K562 (cell line): ENCODE measurements around the gene IL37.

Experiments
- BCOR ChIP-seq: fragments of 450-650 bp; IDR thresholded peaks from 2 replicates; pipeline ENCODE4 v1.6.1; 2016
- E2F3 ChIP-seq: fragments of 250-450 bp; sonication (Bioruptor Pico); IDR thresholded peaks from 2 replicates; pipeline ENCODE4 v1.4.0; 2020; ENCODE audit warnings: mild to moderate bottlenecking
- MAZ ChIP-seq, 2 experiments: fragments of 450-650 bp in 1 of 2; sonication (generic) in 1 of 2; formaldehyde crosslinking; IDR thresholded peaks in 1 of 2; conservative IDR thresholded peaks in 1 of 2; 2 replicates each; pipeline versions ENCODE4 v1.4.0 to v1.5.0; 2020; ENCODE audit warnings: mild to moderate bottlenecking in 1 of 2, missing genetic modification reagents in 1 of 2
- MEF2A ChIP-seq: IDR thresholded peaks from 2 replicates; pipeline ENCODE4 v1.6.1; 2011; ENCODE audit warnings: low read depth, mild to moderate bottlenecking, low read length, moderate library complexity; ENCODE audit not compliant: control insufficient read depth
- SMAD1 ChIP-seq: fragments of 150-350 bp; IDR thresholded peaks from 2 replicates; pipeline ENCODE4 v1.6.1; 2014; ENCODE audit warnings: low read length, low read depth; ENCODE audit not compliant: partially characterized antibody

DNA sequence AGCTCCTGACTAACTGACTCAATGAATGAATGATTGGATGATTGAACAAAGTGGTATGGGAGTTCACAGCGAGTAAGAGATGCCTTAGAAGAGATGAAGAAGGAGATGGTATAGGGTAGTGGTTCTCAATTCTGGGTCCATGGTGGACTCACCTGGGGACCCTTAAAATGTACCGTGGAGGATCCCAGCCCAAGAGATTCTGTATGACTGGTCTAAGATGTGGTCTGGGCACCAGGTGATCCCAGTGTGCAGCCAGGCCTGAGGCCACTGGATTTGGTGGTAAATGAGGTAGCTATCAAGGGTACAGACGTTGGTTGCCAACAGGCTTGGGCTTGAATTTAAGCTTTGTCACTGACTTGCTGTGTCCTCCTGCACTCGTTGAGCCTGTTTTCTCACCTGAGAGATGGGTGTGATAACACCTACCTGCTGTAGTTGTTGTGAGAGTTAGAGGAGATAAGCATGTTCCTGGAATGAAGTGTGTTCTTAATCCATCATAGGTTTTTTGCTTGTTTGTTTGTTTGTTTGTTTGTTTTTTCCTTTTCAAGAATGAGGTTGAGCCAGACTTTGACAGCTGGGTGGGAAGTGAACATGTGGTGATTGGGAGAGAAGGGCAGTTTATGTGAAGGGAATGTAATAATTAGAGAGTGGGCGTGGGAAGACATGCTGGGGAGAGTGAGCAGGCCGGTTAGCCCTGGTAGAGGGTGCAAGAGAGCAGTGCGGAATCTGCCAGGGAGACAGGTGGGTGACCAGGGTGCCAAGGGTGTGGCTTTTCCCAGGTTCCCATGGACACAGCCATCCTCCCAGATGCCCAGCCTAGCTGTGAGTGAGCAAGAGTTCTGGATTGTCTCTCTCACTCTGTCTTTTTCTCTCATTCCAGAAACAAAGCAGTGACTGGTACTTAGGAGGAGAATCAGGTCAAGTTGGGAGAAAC, 43.0 kb upstream of the IL37 start:
- TF ChIP-seq SMAD1 (no peak), MAZ (CRISPR knock-in tag; conservative IDR thresholded peaks at IDR 0.05 in 1 of 2, IDR thresholded peaks at IDR 0.05 in 1 of 2) (no peak), BCOR (no peak), MEF2A (no peak), E2F3 (CRISPR knock-in tag) (no peak)
